Keratinocyte (primary cell): ENCODE data around the gene R3HCC1L. TPM values are rescaled to one million over a fixed set of nuclear protein-coding genes. Genes with fewer than 3 reads are reported as not detected.
"Not testable (repeated sequence)": the region's sequence is repeated elsewhere in the genome, so short reads cannot be mapped to it uniquely, and the experiment has no call there.

Experiments
- DNase-seq: peaks from one replicate; pipeline ENCODE4 v3.0.0-alpha.2; 2011; ENCODE audit warnings: low read depth, missing footprints, low spot score
- FAIRE-seq: peaks from 2 replicates; lab custom pipeline; 2011; peaks lifted over from hg19 to GRCh38; lab: Jason Lieb, UNC
- H2AFZ ChIP-seq: 2 replicates; pipeline ENCODE4 v1.6.0; 2012; ENCODE audit warnings: low read length, control low read depth, inconsistent platforms; ENCODE audit not compliant: control insufficient read depth
- H3K27ac ChIP-seq: 2 replicates; pipeline ENCODE4 v1.5.1; 2011; ENCODE audit warnings: low read length; ENCODE audit not compliant: control insufficient read depth, insufficient read depth
- H3K27me3 ChIP-seq: 3 replicates; pipeline ENCODE4 v1.6.0; 2011; ENCODE audit warnings: low read length; ENCODE audit not compliant: control insufficient read depth, insufficient read depth; ENCODE audit errors: extremely low read depth
- H3K36me3 ChIP-seq, 2 experiments: 2 replicates in 1 of 2; 3 replicates in 1 of 2; pipeline ENCODE4 v1.5.1; 2011; ENCODE audit warnings: low read length in 2 of 2, mild to moderate bottlenecking in 1 of 2; ENCODE audit not compliant: control insufficient read depth in 2 of 2, insufficient read depth in 2 of 2; ENCODE audit errors: extremely low read depth in 1 of 2
- H3K4me1 ChIP-seq: 3 replicates; pipeline ENCODE4 v1.5.1; 2011; ENCODE audit warnings: low read length; ENCODE audit not compliant: control insufficient read depth, insufficient read depth; ENCODE audit errors: extremely low read depth
- H3K4me2 ChIP-seq: 3 replicates; pipeline ENCODE4 v1.6.0; 2011; ENCODE audit warnings: low read depth, low read length; ENCODE audit not compliant: control insufficient read depth, insufficient read depth; ENCODE audit errors: extremely low read depth
- H3K4me3 ChIP-seq, 3 experiments: fragments of 200-600 bp in 1 of 3; sonication (generic) in 1 of 3; 2 replicates in 2 of 3; 3 replicates in 1 of 3; pipeline ENCODE4 v1.5.1; 2011 to 2016; ENCODE audit warnings: low read length in 3 of 3, mild to moderate bottlenecking in 3 of 3, control low read depth in 2 of 3, inconsistent platforms in 1 of 3, low read depth in 1 of 3, mixed read lengths in 1 of 3, mixed run types in 1 of 3, moderate library complexity in 1 of 3; ENCODE audit not compliant: control insufficient read depth in 2 of 3, insufficient read depth in 2 of 3; ENCODE audit errors: extremely low read depth in 1 of 3
- H3K79me2 ChIP-seq: 2 replicates; pipeline ENCODE4 v1.6.0; 2012; ENCODE audit warnings: low read length; ENCODE audit not compliant: control insufficient read depth, insufficient read depth
- H3K9ac ChIP-seq: 3 replicates; pipeline ENCODE4 v1.6.0; 2011; ENCODE audit warnings: low read length; ENCODE audit not compliant: control insufficient read depth, insufficient read depth; ENCODE audit errors: extremely low read depth
- H3K9me1 ChIP-seq: 3 replicates; pipeline ENCODE4 v1.6.0; 2011; ENCODE audit warnings: low read length; ENCODE audit not compliant: control insufficient read depth, insufficient read depth; ENCODE audit errors: extremely low read depth
- H3K9me3 ChIP-seq: 2 replicates; pipeline ENCODE4 v1.5.1; 2012; ENCODE audit warnings: low read depth, low read length; ENCODE audit not compliant: control insufficient read depth
- H4K20me1 ChIP-seq: 3 replicates; pipeline ENCODE4 v1.6.0; 2011; ENCODE audit warnings: low read length; ENCODE audit not compliant: control insufficient read depth, insufficient read depth; ENCODE audit errors: extremely low read depth
- CTCF ChIP-seq, 3 experiments: IDR thresholded peaks in 1 of 3; conservative IDR thresholded peaks in 1 of 3; optimal IDR thresholded peaks in 1 of 3; 2 replicates in 2 of 3; 3 replicates in 1 of 3; pipeline versions ENCODE3 to v1.5.1; 2011; ENCODE audit warnings: low read length in 3 of 3, mild to moderate bottlenecking in 3 of 3, moderate library complexity in 2 of 3, control low read depth in 1 of 3, inconsistent platforms in 1 of 3; ENCODE audit not compliant: insufficient read depth in 2 of 3; ENCODE audit errors: extremely low read depth in 1 of 3
- dilution Hi-C: fragments of 300-500 bp; cut with MboI; formaldehyde crosslinking; loops from one replicate; pipeline ENCODE4 v1.7.0; 2020; ENCODE audit warnings: low sequenced_read_pairs; ENCODE audit not compliant: extremely low pct_ligation_motif_present
- polyA plus RNA-seq, 5 experiments: library from polyadenylated mRNA; depleted of rRNA in 3 of 5; stranded (reverse) in 3 of 5; stranded (forward) in 1 of 5; unstranded in 1 of 5; fragments of >200 nt; gene quantifications; 1 replicate in 1 of 5; 2 replicates in 3 of 5; 3 replicates in 1 of 5; pipeline versions ENCODE4 v1.2.1 to v1.2.3, GENCODE V29; 2011 to 2012; ENCODE audit warnings: missing spikeins in 2 of 5, low read depth in 1 of 5, low replicate concordance in 1 of 5

The R3HCC1L gene
- polyA plus RNA-seq, 1 donor (not counting 4 experiments of a cell fraction or from before 2014, with no cell fraction given) = 11.7 TPM

DNA sequence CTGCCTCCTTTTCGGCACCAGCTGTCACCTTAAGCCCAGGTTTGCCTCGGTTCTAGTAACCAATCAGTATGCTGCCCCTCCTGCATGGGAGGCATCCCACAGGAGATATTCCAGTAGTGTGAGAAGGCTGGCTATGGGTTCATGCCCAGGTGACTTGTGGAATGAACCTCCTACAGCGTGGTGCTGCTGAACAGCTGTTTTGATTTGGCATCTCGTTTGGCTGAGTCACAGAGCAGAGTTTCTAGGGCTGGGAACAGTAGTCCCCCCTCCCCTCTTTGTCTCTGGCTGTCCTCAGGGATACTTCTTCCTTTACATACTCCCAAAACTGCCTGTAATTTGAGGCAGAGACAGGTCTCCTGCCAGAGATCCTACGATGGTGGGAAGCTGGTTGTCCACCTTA lies 16.1 kb downstream of the R3HCC1L start:
- H3K4me1 ChIP-seq = no peaks in the 10 kb centered on the region
- peaks cover 74% of the 10 kb centered on the region for H3K79me2 ChIP-seq
- no peak overlapping the region for H3K4me2 ChIP-seq
- no peak for DNase-seq
- no peak overlapping the region for H3K9ac ChIP-seq
- no peak overlapping the region for H3K4me3 ChIP-seq
- FAIRE-seq = no peak
- H3K36me3 ChIP-seq = peaks cover 0 to 1% of the 10 kb centered on the region in 2 experiments
- dilution Hi-C loops = no loop called here
- no peaks in the 10 kb centered on the region for H3K27me3 ChIP-seq
- no peaks in the 10 kb centered on the region for H3K9me1 ChIP-seq
- no peak overlapping the region for H3K27ac ChIP-seq
- H3K9me3 ChIP-seq = no peaks in the 10 kb centered on the region
- TF ChIP-seq CTCF (optimal IDR thresholded peaks at IDR 0.05 in 1 of 3, IDR thresholded peaks at IDR 0.05 in 1 of 3, conservative IDR thresholded peaks at IDR 0.05 in 1 of 3; ENCODE audit: extremely low read depth in 1 of 3, insufficient read depth in 2 of 3, low read length in 3 of 3) = no peak
- H4K20me1 ChIP-seq = no peaks in the 10 kb centered on the region
- no peak overlapping the region for H2AFZ ChIP-seq

- H3K4me1 ChIP-seq, H3K4me3 ChIP-seq, H3K9me3 ChIP-seq, dilution Hi-C loops, FAIRE-seq, H4K20me1 ChIP-seq, H3K4me2 ChIP-seq, H3K9me1 ChIP-seq, H3K9ac ChIP-seq, H3K36me3 ChIP-seq, H2AFZ ChIP-seq, H3K27me3 ChIP-seq, DNase-seq, H3K27ac ChIP-seq: not testable (repeated sequence)
- peaks cover 68% of the 10 kb centered on the region for H3K79me2 ChIP-seq
Measured at GRCh38 chr10:98152778-98153177, 18.3 kb downstream of the R3HCC1L start.

- H3K36me3 ChIP-seq, FAIRE-seq, H3K4me1 ChIP-seq, H4K20me1 ChIP-seq, dilution Hi-C loops, H3K9ac ChIP-seq, H3K4me3 ChIP-seq, H2AFZ ChIP-seq, H3K27me3 ChIP-seq, DNase-seq, H3K9me1 ChIP-seq, H3K4me2 ChIP-seq, H3K27ac ChIP-seq, H3K9me3 ChIP-seq: not testable (repeated sequence)
- H3K79me2 ChIP-seq = peaks cover 64% of the 10 kb centered on the region
Measured at GRCh38 chr10:98153213-98153958, 18.9 kb downstream of the R3HCC1L start.
